Hepatocyte (in vitro differentiated cells): Measurements from ENCODE around the gene PYURF.

ENCODE experiments used
- EZH2 ChIP-seq: fragments of 200-600 bp; sonication (generic); IDR thresholded peaks from 2 replicates; pipeline ENCODE4 v1.6.1; 2016; ENCODE audit warnings: antibody characterized with exemption, mild to moderate bottlenecking, borderline replicate concordance
- TF ChIP-seq, protein P1 (sequence below): fragments of 200-600 bp; sonication (generic); IDR thresholded peaks from 2 replicates; pipeline ENCODE4 v1.5.1; 2016; ENCODE audit warnings: antibody characterized with exemption, mild to moderate bottlenecking; ENCODE audit not compliant: poor library complexity

DNA sequence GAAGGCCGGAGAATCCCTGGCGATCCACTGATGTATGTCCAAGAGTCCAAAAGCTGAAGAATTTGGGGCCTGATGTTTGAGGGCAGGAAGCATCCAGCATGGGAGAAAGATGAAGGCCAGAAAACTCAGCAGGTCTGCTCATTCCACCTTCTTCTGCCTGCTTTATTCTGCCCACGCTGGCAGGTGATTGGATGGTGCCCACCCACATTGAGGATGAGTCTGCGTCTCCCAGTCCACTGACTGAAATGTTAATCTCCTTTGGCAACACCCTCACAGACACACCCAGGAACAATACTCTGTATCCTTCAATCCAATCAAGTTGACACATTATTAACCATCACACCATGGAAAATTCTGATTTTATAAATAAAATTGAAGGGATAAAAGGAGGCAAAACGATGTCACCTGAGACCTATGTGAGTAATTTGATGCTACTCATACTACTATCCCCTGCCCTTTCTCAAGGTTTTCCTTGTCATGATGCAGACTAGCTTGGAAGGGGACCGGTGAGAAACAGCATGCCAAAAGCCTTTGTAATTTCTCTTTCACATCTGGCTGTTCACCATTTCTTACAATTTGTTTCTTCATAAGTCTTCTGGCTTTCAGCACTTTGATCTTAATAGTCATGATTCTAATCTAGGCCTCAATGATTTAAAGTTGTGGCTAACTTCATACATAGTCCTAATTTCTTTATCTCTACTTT is 9.7 kb upstream of the PYURF start:
- TF ChIP-seq, protein P1, sequence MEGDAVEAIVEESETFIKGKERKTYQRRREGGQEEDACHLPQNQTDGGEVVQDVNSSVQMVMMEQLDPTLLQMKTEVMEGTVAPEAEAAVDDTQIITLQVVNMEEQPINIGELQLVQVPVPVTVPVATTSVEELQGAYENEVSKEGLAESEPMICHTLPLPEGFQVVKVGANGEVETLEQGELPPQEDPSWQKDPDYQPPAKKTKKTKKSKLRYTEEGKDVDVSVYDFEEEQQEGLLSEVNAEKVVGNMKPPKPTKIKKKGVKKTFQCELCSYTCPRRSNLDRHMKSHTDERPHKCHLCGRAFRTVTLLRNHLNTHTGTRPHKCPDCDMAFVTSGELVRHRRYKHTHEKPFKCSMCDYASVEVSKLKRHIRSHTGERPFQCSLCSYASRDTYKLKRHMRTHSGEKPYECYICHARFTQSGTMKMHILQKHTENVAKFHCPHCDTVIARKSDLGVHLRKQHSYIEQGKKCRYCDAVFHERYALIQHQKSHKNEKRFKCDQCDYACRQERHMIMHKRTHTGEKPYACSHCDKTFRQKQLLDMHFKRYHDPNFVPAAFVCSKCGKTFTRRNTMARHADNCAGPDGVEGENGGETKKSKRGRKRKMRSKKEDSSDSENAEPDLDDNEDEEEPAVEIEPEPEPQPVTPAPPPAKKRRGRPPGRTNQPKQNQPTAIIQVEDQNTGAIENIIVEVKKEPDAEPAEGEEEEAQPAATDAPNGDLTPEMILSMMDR: no peak
- no peak for TF ChIP-seq EZH2
